ENCODE data around the gene P3H4. TPM values are rescaled to one million over a fixed set of nuclear protein-coding genes. Genes with fewer than 3 reads are reported as not detected.
"Not testable (repeated sequence)": the region's sequence is repeated elsewhere in the genome, so short reads cannot be mapped to it uniquely, and the experiment has no call there.

Gene P3H4
- total RNA-seq, 6 experiments from 2014 or later, result 1.8 to 3.8 (median 2.8) TPM

- intact Hi-C loops (cut with DNase I), result no loop called here
- H3K4me3 ChIP-seq, result peak overlapping the region in 1 of 3 donors; percentile 0
- 4% methylated on average over 8 of the region's 12 CpGs for WGBS (ENCODE audit: insufficient coverage, low coverage, low lambda C conversion rate, missing lambda C conversion rate)
- no peaks in the 10 kb centered on the region for H3K36me3 ChIP-seq
- DNase-seq, result peak; percentile 79 to 90 (median 89)
- peaks cover 0 to 79% (median 42%) of the 10 kb centered on the region in 4 donors for H3K4me1 ChIP-seq
- H3K27me3 ChIP-seq, result no peaks in the 10 kb centered on the region
- H3K9me3 ChIP-seq, result no peaks in the 10 kb centered on the region
- peak overlapping the region; percentile 86 to 99 (median 96) for H3K27ac ChIP-seq
- ATAC-seq, result peak; percentile 72 to 83 (median 78)
- TF ChIP-seq POLR2A (IDR thresholded peaks at IDR 0.05) (peak; percentile 26), CTCF (IDR thresholded peaks at IDR 0.05) (peak in 1 of 4 donors; percentile 23)
These were observed 34.1 kb downstream of the P3H4 start for GRCh38 chr17:41777574-41778188.

- no peaks in the 10 kb centered on the region for H3K9me3 ChIP-seq
- H3K4me3 ChIP-seq, result no peak overlapping the region
- DNase-seq (peak in 1 of 3 donors; percentile 74), ATAC-seq (peak; percentile 17 to 57 (median 38))
- no CpG with 5 or more reads among the region's 4 CpGs for WGBS (ENCODE audit: insufficient coverage, low coverage, low lambda C conversion rate, missing lambda C conversion rate)
- TF ChIP-seq CTCF (IDR thresholded peaks at IDR 0.05), result peak; percentile 33 to 45 (median 36)
- TF ChIP-seq POLR2A (IDR thresholded peaks at IDR 0.05), result no peak
- no peaks in the 10 kb centered on the region for H3K27me3 ChIP-seq
- H3K36me3 ChIP-seq, result no peaks in the 10 kb centered on the region
- intact Hi-C loops (cut with DNase I), result no loop called here
- peak overlapping the region; percentile 86 to 99 (median 96) for H3K27ac ChIP-seq
- H3K4me1 ChIP-seq, result peaks cover 0 to 78% (median 40%) of the 10 kb centered on the region in 4 donors
These were observed 34.6 kb downstream of the P3H4 start for GRCh38 chr17:41777157-41777573.

- peaks cover 0 to 78% (median 40%) of the 10 kb centered on the region in 4 donors for H3K4me1 ChIP-seq
- WGBS (ENCODE audit: insufficient coverage, low coverage, low lambda C conversion rate, missing lambda C conversion rate), result 77% methylated on average over 11 of the region's 14 CpGs
- H3K9me3 ChIP-seq; ATAC-seq; H3K4me3 ChIP-seq; intact Hi-C loops (cut with DNase I); DNase-seq; H3K27me3 ChIP-seq; H3K36me3 ChIP-seq: not testable (repeated sequence)
- H3K27ac ChIP-seq, result peak overlapping the region; percentile 86 to 99 (median 96)
These were observed 35.4 kb downstream of the P3H4 start for GRCh38 chr17:41776262-41776900.

- peak overlapping the region; percentile 65 to 99 (median 96) for H3K27ac ChIP-seq
- intact Hi-C loops (cut with DNase I), result no loop called here
- H3K9me3 ChIP-seq, result no peaks in the 10 kb centered on the region
- H3K36me3 ChIP-seq, result peaks cover 0 to 10% (median 1%) of the 10 kb centered on the region in 4 donors
- TF ChIP-seq CTCF (IDR thresholded peaks at IDR 0.05), result no peak
- TF ChIP-seq POLR2A (IDR thresholded peaks at IDR 0.05), result no peak
- no peaks in the 10 kb centered on the region for H3K27me3 ChIP-seq
- H3K4me3 ChIP-seq, result no peak overlapping the region
- H3K4me1 ChIP-seq, result peaks cover 0 to 77% (median 40%) of the 10 kb centered on the region in 4 donors
- WGBS (ENCODE audit: insufficient coverage, low coverage, low lambda C conversion rate, missing lambda C conversion rate), result 74% methylated on average over 7 of the region's 12 CpGs
- DNase-seq (no peak), ATAC-seq (no peak)
These were observed 36.1 kb downstream of the P3H4 start for GRCh38 chr17:41775394-41776226.

All from right lobe of liver (tissue), 6 donors.